Activated naive CD4-positive, alpha-beta T cell treated with anti-CD3 and anti-CD28 coated beads, Interleukin-2, amount 50 U/mL, for 16 hours (primary cell): ENCODE data around the gene STK38.

Experiments used
- DNase-seq: peaks from one replicate; pipeline ENCODE4 v3.0.0-alpha.2; 2020

The STK38 gene

GRCh38 chr6:36563237-36563927 lies 16.1 kb upstream of the STK38 start:
- DNase-seq: no peak

GRCh38 chr6:36560822-36561221 lies 13.5 kb upstream of the STK38 start:
- no peak for DNase-seq

- DNase-seq: no peak
Measured at GRCh38 chr6:36559011-36559793, 11.9 kb upstream of the STK38 start.

GRCh38 chr6:36556281-36556680 lies 9.0 kb upstream of the STK38 start:
- no peak for DNase-seq

- DNase-seq: no peak
Measured at GRCh38 chr6:36555750-36556252, 8.5 kb upstream of the STK38 start.

GRCh38 chr6:36550473-36551000 lies 3.3 kb upstream of the STK38 start:
- DNase-seq: no peak

GRCh38 chr6:36548401-36548743 lies 1.1 kb upstream of the STK38 start:
- DNase-seq: no peak

- no peak for DNase-seq
Measured at GRCh38 chr6:36547646-36548400, 544 bp upstream of the STK38 start.

- no peak for DNase-seq
Measured at GRCh38 chr6:36546308-36546919, 865 bp downstream of the STK38 start.

- DNase-seq: no peak
Measured at GRCh38 chr6:36545767-36546307, 1.4 kb downstream of the STK38 start.

- peak; percentile 32 for DNase-seq
Measured at GRCh38 chr6:36544228-36544627, 3.1 kb downstream of the STK38 start.

- DNase-seq: no peak
Measured at GRCh38 chr6:36542041-36542440, 5.2 kb downstream of the STK38 start.

- DNase-seq: no peak
Measured at GRCh38 chr6:36539814-36540568, 7.3 kb downstream of the STK38 start.

GRCh38 chr6:36536873-36537547 lies 10.3 kb downstream of the STK38 start:
- DNase-seq: no peak

- DNase-seq: no peak
Measured at GRCh38 chr6:36533321-36533720, 14.0 kb downstream of the STK38 start.

GRCh38 chr6:36526066-36526465 lies 21.2 kb downstream of the STK38 start:
- DNase-seq: no peak

GRCh38 chr6:36525346-36525745 lies 21.9 kb downstream of the STK38 start:
- no peak for DNase-seq

GRCh38 chr6:36524871-36525270 lies 22.4 kb downstream of the STK38 start:
- no peak for DNase-seq

- DNase-seq: no peak
Measured at GRCh38 chr6:36523936-36524499, 23.3 kb downstream of the STK38 start.

- DNase-seq: no peak
Measured at GRCh38 chr6:36523451-36523850, 23.8 kb downstream of the STK38 start.

GRCh38 chr6:36519352-36519751 lies 27.9 kb downstream of the STK38 start:
- DNase-seq: no peak
